ENCODE data around the gene MDH1. TPM values are rescaled to one million over a fixed set of nuclear protein-coding genes. Genes with fewer than 3 reads are reported as not detected.
"Not testable (repeated sequence)": the region's sequence is repeated elsewhere in the genome, so short reads cannot be mapped to it uniquely, and the experiment has no call there.

MDH1 gene
- total RNA-seq, 3 donors from 2014 or later = 125 to 574 (median 147) TPM

DNA sequence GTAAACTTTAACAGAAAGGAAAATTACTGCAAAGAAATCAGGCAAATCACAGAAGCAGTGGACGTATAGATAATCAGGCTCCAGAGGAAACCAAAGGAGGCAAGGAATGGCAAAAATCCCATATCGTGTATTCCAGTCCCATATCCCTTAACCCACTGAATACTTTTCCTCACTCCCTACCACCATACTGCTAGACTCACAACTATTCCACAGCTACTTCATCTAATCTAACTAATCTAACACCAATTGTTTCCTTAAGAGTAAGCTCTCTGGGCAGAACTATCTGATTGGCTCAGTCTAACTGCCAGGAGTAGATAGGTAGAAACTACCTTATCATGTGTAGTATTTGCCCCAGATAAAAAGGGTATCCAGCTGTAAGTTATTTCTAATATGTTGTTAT lies 16.8 kb upstream of the MDH1 start:
- Histone ChIP-seq H3K4me3 (no peak overlapping the region), H3K9me3 (peaks cover 0 to 5% of the 10 kb centered on the region in 2 donors), H3K4me1 (no peaks in the 10 kb centered on the region), H3K27ac (no peak overlapping the region), H3K27me3 (no peaks in the 10 kb centered on the region), H3K36me3 (no peaks in the 10 kb centered on the region)
- no peak for TF ChIP-seq POLR2A (IDR thresholded peaks at IDR 0.05)
- TF ChIP-seq, protein P1, sequence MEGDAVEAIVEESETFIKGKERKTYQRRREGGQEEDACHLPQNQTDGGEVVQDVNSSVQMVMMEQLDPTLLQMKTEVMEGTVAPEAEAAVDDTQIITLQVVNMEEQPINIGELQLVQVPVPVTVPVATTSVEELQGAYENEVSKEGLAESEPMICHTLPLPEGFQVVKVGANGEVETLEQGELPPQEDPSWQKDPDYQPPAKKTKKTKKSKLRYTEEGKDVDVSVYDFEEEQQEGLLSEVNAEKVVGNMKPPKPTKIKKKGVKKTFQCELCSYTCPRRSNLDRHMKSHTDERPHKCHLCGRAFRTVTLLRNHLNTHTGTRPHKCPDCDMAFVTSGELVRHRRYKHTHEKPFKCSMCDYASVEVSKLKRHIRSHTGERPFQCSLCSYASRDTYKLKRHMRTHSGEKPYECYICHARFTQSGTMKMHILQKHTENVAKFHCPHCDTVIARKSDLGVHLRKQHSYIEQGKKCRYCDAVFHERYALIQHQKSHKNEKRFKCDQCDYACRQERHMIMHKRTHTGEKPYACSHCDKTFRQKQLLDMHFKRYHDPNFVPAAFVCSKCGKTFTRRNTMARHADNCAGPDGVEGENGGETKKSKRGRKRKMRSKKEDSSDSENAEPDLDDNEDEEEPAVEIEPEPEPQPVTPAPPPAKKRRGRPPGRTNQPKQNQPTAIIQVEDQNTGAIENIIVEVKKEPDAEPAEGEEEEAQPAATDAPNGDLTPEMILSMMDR (IDR thresholded peaks at IDR 0.05) = no peak
- no peak for TF ChIP-seq POLR2AphosphoS5 (IDR thresholded peaks at IDR 0.05)
- intact Hi-C loops (cut with DNase I; ENCODE audit: low total_unique reads) = no loop called here
- no peak for DNase-seq (ENCODE audit: low spot score in 2 of 2)

DNA sequence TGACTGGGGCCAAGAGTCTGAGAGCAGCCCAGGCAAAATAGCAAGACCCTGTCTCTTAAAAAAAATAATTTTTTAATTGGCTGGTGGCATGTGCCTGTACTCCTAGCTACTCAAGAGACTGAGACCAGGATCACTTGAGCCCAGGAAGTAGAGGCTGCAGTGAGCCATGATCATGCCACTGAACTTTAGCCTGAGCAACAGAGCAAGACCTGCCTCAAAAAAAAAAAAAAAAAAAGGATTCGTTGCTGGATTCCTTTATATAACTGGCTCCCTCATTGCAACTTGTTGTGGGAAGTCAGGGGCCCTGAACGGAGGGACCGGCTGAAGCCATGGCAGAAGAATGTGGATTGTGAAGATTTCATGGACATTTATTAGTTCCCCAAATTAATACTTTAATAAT lies 15.7 kb upstream of the MDH1 start:
- H3K27me3 ChIP-seq; intact Hi-C loops (cut with DNase I; ENCODE audit: low total_unique reads); H3K9me3 ChIP-seq; DNase-seq (ENCODE audit: low spot score in 2 of 2); H3K4me3 ChIP-seq; H3K27ac ChIP-seq; H3K4me1 ChIP-seq; H3K36me3 ChIP-seq: not testable (repeated sequence)

DNA sequence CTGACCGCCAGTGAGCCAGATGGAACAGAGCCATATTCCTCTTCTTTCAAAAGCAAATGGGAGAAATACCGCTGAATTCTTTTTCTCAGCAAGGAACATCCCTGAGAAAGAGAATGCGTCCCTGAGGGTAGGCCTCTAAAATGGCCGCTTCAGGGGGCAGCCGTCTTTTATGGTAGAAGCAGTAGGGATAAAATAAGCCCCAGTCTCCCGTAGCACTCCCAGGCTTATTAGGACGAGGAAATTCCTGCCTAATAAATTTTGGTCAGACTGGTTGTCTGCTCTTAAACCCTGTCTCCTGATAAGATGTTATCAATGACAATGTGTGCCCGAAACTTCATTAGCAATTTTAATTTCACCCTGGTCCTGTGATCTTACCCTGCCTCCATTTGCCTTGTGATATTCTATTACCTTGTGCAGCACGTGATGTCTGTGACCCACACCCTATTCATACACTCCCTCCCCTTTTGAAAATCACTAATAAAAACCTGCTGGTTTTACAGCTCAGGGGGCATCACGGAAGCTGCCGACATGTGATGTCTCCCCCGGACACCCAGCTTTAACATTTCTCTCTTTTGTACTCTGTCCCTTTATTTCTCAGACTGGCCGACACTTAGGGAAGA lies 14.9 kb upstream of the MDH1 start:
- H3K27ac ChIP-seq; H3K4me3 ChIP-seq; DNase-seq (ENCODE audit: low spot score in 2 of 2); H3K36me3 ChIP-seq; H3K27me3 ChIP-seq; H3K4me1 ChIP-seq; H3K9me3 ChIP-seq; intact Hi-C loops (cut with DNase I; ENCODE audit: low total_unique reads): not testable (repeated sequence)

DNA sequence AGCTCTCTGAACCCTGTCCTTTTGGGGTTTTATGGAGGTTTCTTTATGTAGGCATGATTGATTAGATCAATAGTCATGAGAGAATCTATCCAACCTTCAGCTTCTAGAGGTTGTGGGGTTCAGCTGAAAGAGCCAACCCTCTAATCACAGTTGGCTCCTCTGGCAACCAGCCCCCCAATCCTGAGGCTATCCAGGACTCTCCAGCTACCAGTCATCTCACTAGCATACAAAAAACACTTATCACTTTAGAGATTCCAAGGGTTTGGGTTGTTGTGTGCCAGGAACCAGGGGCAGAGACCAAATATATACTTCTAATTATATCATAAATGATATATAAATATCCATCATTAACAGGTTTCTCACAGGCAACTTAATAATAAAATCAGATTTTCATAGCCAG lies 12.2 kb upstream of the MDH1 start:
- no peak overlapping the region for H3K4me3 ChIP-seq
- no peaks in the 10 kb centered on the region for H3K27me3 ChIP-seq
- DNase-seq (ENCODE audit: low spot score in 2 of 2) = no peak
- no peaks in the 10 kb centered on the region for H3K9me3 ChIP-seq
- no peaks in the 10 kb centered on the region for H3K36me3 ChIP-seq
- no peaks in the 10 kb centered on the region for H3K4me1 ChIP-seq
- H3K27ac ChIP-seq = no peak overlapping the region
- intact Hi-C loops (cut with DNase I; ENCODE audit: low total_unique reads) = no loop called here
- TF ChIP-seq POLR2A (IDR thresholded peaks at IDR 0.05) (no peak), POLR2AphosphoS5 (IDR thresholded peaks at IDR 0.05) (no peak)
- TF ChIP-seq, protein P1 (IDR thresholded peaks at IDR 0.05) = no peak

DNA sequence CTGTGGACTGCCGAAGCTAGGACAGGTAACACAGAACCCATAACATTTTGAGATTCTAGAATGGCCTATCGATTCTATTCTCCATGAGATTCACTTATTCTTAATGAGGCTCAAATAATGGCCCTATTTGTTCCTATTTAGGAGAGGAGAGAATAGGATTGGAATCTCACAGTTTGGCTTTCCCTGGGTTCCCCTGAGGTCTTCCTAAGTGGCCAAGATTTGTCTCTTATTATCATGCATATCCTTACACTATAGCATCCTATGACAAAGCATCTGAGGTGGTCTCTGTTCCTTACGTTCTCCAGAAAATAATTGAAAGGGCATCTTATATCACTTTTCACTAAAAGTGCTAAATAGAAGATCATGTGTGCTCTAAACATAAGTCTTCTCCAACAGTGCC lies 10.0 kb upstream of the MDH1 start:
- TF ChIP-seq, protein P1 (IDR thresholded peaks at IDR 0.05) = no peak
- TF ChIP-seq POLR2AphosphoS5 (IDR thresholded peaks at IDR 0.05) (no peak), POLR2A (IDR thresholded peaks at IDR 0.05) (no peak)
- Histone ChIP-seq H3K27me3 (no peaks in the 10 kb centered on the region), H3K4me1 (no peaks in the 10 kb centered on the region), H3K27ac (no peak overlapping the region), H3K4me3 (no peak overlapping the region), H3K36me3 (no peaks in the 10 kb centered on the region), H3K9me3 (no peaks in the 10 kb centered on the region)
- intact Hi-C loops (cut with DNase I; ENCODE audit: low total_unique reads) = no loop called here
- DNase-seq (ENCODE audit: low spot score in 2 of 2) = no peak

DNA sequence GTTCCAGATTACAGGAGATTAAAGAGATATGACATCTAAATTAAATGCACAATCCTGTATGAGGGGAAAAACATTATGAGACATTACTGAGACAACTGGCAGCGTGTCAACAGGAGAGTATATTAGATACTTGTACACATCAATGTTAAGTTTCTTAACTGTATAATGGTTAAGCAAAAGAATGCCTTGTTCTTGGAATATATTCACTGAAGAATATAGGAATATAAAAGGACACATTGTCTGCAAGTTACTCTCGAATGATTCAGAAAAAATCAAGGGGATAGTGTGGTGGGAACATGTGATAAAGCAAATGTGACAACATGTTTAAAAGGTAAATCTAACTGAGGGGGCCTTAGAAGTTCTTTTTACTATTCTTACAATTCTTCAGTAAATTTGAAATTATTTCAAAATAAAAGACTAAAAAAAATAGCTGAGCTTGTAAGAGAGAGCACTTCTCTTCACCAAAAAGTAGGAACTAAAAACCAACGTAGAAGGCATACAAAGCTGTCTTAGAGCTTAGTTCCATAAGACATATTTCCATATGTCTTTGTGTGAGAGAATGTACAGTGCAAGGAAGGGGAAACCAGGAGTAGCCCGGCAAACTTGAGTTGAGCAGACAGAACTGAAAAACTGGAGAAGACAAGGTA lies 8.0 kb upstream of the MDH1 start:
- intact Hi-C loops (cut with DNase I; ENCODE audit: low total_unique reads) = no loop called here
- TF ChIP-seq POLR2AphosphoS5 (IDR thresholded peaks at IDR 0.05) (no peak), POLR2A (IDR thresholded peaks at IDR 0.05) (no peak)
- TF ChIP-seq, protein P1 (IDR thresholded peaks at IDR 0.05) = no peak
- no peak overlapping the region for H3K4me3 ChIP-seq
- no peak for DNase-seq (ENCODE audit: low spot score in 2 of 2)
- no peak overlapping the region for H3K27ac ChIP-seq
- H3K36me3 ChIP-seq = no peaks in the 10 kb centered on the region
- no peaks in the 10 kb centered on the region for H3K9me3 ChIP-seq
- H3K4me1 ChIP-seq = no peaks in the 10 kb centered on the region
- no peaks in the 10 kb centered on the region for H3K27me3 ChIP-seq
